Osteocyte (in vitro differentiated cells): Measurements from ENCODE around the gene ZMIZ1. TPM values are rescaled to one million over a fixed set of nuclear protein-coding genes. Genes with fewer than 3 reads are reported as not detected.

ENCODE experiments used
- DNase-seq: peaks from one replicate; pipeline ENCODE4 v3.0.0; 2021; ENCODE audit warnings: mixed read lengths; ENCODE audit not compliant: unreplicated experiment; ENCODE audit errors: extremely low spot score
- H3K27ac Mint-ChIP-seq: one replicate; pipeline ENCODE4 v1.8.0; 2021; ENCODE audit warnings: mild to moderate bottlenecking, mixed read lengths; ENCODE audit not compliant: unreplicated experiment
- H3K27me3 Mint-ChIP-seq: one replicate; pipeline ENCODE4 v1.8.0; 2021; ENCODE audit warnings: mixed read lengths; ENCODE audit not compliant: unreplicated experiment
- H3K36me3 Mint-ChIP-seq: one replicate; pipeline ENCODE4 v1.8.0; 2021; ENCODE audit warnings: mixed read lengths; ENCODE audit not compliant: unreplicated experiment
- H3K4me1 Mint-ChIP-seq: one replicate; pipeline ENCODE4 v1.8.0; 2021; ENCODE audit warnings: mixed read lengths; ENCODE audit not compliant: unreplicated experiment
- H3K4me3 Mint-ChIP-seq: one replicate; pipeline ENCODE4 v1.8.0; 2021; ENCODE audit warnings: mild to moderate bottlenecking, moderate library complexity, mixed read lengths; ENCODE audit not compliant: unreplicated experiment
- H3K9me3 Mint-ChIP-seq: one replicate; pipeline ENCODE4 v1.8.0; 2021; ENCODE audit warnings: mixed read lengths; ENCODE audit not compliant: unreplicated experiment
- total RNA-seq: library from RNA; stranded (reverse); gene quantifications from 2 replicates; pipeline ENCODE4 v1.2.1, GENCODE V29; 2021
- TF ChIP-seq, protein P1 (sequence below): fragments of 200-600 bp; sonication (generic); IDR thresholded peaks from 2 replicates; pipeline ENCODE4 v1.5.0; 2021; ENCODE audit warnings: antibody characterized with exemption, mild to moderate bottlenecking, moderate library complexity

ZMIZ1 gene
- total RNA-seq, 1 donor from 2014 or later = 90.5 TPM

DNA sequence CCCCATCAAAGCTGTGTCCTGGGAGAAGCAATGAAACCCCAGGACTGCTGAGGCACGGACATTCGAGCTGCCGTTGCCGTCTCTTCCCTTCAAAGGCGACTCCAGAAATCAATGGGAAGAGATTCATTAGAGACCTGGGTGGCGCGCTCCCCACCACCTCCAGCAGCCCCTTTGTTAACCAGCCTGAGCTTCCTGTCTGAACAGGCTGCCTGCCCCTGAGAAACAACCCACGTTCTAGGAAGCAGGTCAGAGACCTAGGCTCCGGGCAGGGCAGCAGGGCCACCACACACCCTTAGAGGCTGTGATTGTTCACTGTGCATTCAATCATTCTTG lies 167.6 kb downstream of the ZMIZ1 start:
- TF ChIP-seq, protein P1, sequence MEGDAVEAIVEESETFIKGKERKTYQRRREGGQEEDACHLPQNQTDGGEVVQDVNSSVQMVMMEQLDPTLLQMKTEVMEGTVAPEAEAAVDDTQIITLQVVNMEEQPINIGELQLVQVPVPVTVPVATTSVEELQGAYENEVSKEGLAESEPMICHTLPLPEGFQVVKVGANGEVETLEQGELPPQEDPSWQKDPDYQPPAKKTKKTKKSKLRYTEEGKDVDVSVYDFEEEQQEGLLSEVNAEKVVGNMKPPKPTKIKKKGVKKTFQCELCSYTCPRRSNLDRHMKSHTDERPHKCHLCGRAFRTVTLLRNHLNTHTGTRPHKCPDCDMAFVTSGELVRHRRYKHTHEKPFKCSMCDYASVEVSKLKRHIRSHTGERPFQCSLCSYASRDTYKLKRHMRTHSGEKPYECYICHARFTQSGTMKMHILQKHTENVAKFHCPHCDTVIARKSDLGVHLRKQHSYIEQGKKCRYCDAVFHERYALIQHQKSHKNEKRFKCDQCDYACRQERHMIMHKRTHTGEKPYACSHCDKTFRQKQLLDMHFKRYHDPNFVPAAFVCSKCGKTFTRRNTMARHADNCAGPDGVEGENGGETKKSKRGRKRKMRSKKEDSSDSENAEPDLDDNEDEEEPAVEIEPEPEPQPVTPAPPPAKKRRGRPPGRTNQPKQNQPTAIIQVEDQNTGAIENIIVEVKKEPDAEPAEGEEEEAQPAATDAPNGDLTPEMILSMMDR = no peak
- no peaks in the 10 kb centered on the region for H3K27me3 Mint-ChIP-seq
- H3K4me3 Mint-ChIP-seq = no peak overlapping the region
- H3K27ac Mint-ChIP-seq = no peak overlapping the region
- H3K9me3 Mint-ChIP-seq = no peaks in the 10 kb centered on the region
- peaks cover 41% of the 10 kb centered on the region for H3K4me1 Mint-ChIP-seq
- H3K36me3 Mint-ChIP-seq = peaks cover 16% of the 10 kb centered on the region
- DNase-seq = no peak

DNA sequence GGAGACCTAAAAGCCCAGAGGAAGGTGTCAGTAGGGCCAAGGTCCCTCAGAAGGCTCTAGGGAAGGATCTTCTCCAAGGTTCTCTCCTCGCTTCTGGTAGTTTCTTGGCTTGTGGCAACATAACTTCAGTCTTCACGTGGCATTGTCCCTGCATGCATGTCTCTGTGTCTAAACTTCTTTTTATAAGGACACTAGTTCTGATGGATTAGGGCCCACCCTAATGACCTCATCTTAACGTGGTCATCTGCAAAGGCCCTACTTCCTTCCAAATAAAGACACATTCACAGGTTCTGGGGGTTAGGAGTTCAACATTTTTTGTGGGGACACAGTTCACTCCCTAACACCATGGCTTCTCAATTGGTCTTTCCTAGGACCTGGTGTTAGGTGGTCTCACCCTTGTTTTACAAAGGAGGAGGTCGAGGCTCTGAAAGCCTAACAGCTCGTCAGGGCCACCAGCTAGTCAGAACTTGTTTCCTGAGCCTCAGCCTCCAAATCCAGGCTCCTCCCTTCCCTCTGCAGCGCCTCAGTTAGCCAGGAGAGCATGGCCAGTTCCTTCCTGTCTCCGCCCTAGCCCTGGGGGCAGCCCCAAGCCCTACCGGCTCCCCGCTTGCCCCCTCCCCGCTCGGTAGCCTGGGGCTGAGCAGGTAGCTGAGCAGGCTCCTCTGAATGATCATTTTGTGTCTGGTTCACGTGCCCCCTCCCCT lies 168.8 kb downstream of the ZMIZ1 start:
- peak overlapping the region; percentile 41 for H3K27ac Mint-ChIP-seq
- peaks cover 16% of the 10 kb centered on the region for H3K36me3 Mint-ChIP-seq
- no peak for DNase-seq
- H3K4me3 Mint-ChIP-seq = no peak overlapping the region
- H3K9me3 Mint-ChIP-seq = no peaks in the 10 kb centered on the region
- TF ChIP-seq, protein P1 = no peak
- H3K4me1 Mint-ChIP-seq = peaks cover 48% of the 10 kb centered on the region
- no peaks in the 10 kb centered on the region for H3K27me3 Mint-ChIP-seq

DNA sequence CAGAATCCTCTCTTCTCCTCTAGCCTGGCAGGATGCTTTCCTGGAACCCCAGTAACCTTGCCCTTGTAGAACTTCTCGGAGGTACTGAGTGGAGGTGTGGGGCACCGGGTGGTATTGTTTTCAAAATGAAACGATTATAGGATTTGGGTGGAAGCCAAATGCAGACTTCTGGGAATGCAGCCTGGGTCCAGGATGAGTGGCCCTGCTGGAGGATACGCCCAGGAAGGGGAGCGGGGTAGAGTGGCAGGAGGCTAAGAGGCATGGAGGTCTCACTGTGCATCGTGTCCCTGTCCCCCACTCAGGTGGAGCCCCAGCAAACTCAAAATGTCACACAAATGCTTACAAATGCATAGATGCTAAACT lies 169.4 kb downstream of the ZMIZ1 start:
- peaks cover 16% of the 10 kb centered on the region for H3K36me3 Mint-ChIP-seq
- no peaks in the 10 kb centered on the region for H3K27me3 Mint-ChIP-seq
- H3K9me3 Mint-ChIP-seq = no peaks in the 10 kb centered on the region
- no peak overlapping the region for H3K4me3 Mint-ChIP-seq
- TF ChIP-seq, protein P1 = no peak
- H3K4me1 Mint-ChIP-seq = peaks cover 48% of the 10 kb centered on the region
- peak overlapping the region; percentile 41 for H3K27ac Mint-ChIP-seq
- no peak for DNase-seq

DNA sequence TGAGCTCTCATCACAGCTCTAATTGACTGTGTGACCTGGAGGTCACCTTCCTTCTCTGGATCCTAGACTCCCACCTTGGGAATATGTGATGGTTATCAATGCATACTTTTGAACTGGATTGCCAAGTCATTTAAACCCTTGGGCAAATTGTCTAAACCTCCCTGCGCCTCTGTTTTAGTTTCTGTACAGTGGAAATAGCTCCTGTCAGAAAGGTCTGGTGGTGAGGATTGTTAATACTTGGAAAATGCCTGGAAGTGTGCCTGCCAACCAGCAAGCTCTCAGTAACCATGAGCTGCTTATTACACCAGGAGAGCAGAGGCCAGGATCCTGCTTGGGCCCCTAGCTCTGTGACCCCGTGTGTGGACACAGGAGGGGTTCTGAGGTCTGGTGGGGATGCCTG lies 169.8 kb downstream of the ZMIZ1 start:
- DNase-seq = no peak

DNA sequence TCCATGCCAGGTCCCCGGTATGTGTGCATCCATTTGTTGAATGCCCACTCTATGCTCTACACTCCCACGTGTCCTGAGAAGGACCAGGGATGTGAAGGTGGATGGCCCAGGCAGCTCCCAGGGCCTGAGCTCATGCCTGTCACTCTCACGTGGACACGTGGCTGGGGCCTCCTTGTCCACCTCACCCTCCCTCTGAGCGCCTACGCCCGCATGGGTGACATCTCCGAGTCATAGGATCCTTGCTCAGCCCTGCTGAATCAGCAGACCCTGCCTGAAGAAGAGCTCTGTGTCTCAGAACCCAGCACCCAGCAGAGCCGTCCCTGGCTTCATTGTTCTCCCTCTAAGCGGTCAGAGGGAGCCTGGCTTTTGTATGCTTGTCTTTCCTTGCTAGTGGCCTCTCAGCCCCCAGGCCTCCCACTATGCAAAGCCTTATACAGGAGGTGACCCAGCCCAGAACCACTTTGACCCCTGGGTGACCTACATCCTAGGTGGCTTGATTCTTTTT lies 170.6 kb downstream of the ZMIZ1 start:
- Mint-ChIP-seq H3K9me3 (no peaks in the 10 kb centered on the region), H3K4me1 (peaks cover 46% of the 10 kb centered on the region), H3K4me3 (no peak overlapping the region), H3K27ac (no peak overlapping the region), H3K27me3 (no peaks in the 10 kb centered on the region), H3K36me3 (peaks cover 15% of the 10 kb centered on the region)
- TF ChIP-seq, protein P1 = no peak
- no peak for DNase-seq

More for the DNA sequence above, 169.8 kb downstream of the ZMIZ1 start:
- H3K4me3 Mint-ChIP-seq = no peak overlapping the region
- no peaks in the 10 kb centered on the region for H3K9me3 Mint-ChIP-seq
- peak overlapping the region; percentile 41 for H3K27ac Mint-ChIP-seq
- peaks cover 16% of the 10 kb centered on the region for H3K36me3 Mint-ChIP-seq
- H3K27me3 Mint-ChIP-seq = no peaks in the 10 kb centered on the region
- peaks cover 44% of the 10 kb centered on the region for H3K4me1 Mint-ChIP-seq
- TF ChIP-seq, protein P1 = no peak
